Stomach (tissue), 9 donors: ENCODE results near the gene NYAP2. TPM values are rescaled to one million over a fixed set of nuclear protein-coding genes. Genes with fewer than 3 reads are reported as not detected.

Experiments used
- DNase-seq, 2 donors: peaks; one replicate each; pipeline versions ENCODE4 v3.0.0 to v3.0.0-alpha.2; 2013 to 2019
- H3K27ac ChIP-seq, 5 donors: fragments of 200-600 bp in 4 of 5; sonication (generic) in 4 of 5; one replicate each; pipeline ENCODE4 v1.5.1; 2013 to 2019; ENCODE audit warnings: mild to moderate bottlenecking in 1 of 5, moderate library complexity in 1 of 5
- H3K27me3 ChIP-seq, 3 donors: fragments of 200-600 bp; sonication (generic); one replicate each; pipeline ENCODE4 v1.5.1; 2017 to 2019; ENCODE audit warnings: mixed run types in 1 of 3
- H3K36me3 ChIP-seq, 4 donors: fragments of 200-600 bp; sonication (generic); 1 replicate in 3 of 4; 2 replicates in 1 of 4; pipeline ENCODE4 v1.5.1; 2016 to 2019
- H3K4me1 ChIP-seq, 4 donors: fragments of 200-600 bp; sonication (generic); one replicate each; pipeline ENCODE4 v1.5.1; 2016 to 2019
- H3K4me3 ChIP-seq, 4 donors: fragments of 200-600 bp; sonication (generic) in 3 of 4; one replicate each; pipeline ENCODE4 v1.5.1; 2016 to 2019; ENCODE audit warnings: mild to moderate bottlenecking in 1 of 4
- H3K9me3 ChIP-seq, 4 donors: fragments of 200-600 bp; sonication (generic); one replicate each; pipeline ENCODE4 v1.5.1; 2016 to 2019
- CTCF ChIP-seq, 7 experiments: fragments of 450-650 bp in 4 of 7; fragments of 200-600 bp in 3 of 7; sonication (generic) in 3 of 7; IDR thresholded peaks; one replicate each; pipeline ENCODE4 v1.5.1; 2016 to 2019; ENCODE audit warnings: antibody characterized with exemption in 7 of 7, control low read depth in 2 of 7, mild to moderate bottlenecking in 1 of 7
- EP300 ChIP-seq: sonication (generic); formaldehyde crosslinking; IDR thresholded peaks from one replicate; pipeline ENCODE4 v1.6.1; 2017; ENCODE audit warnings: antibody characterized with exemption
- POLR2A ChIP-seq, 4 donors: fragments of 450-650 bp; IDR thresholded peaks; one replicate each; pipeline ENCODE4 v1.6.1; 2016; ENCODE audit warnings: antibody characterized with exemption in 4 of 4, control low read depth in 2 of 4, mild to moderate bottlenecking in 1 of 4, moderate library complexity in 1 of 4
- POLR2AphosphoS5 ChIP-seq, 3 donors: sonication (generic); formaldehyde crosslinking; IDR thresholded peaks; one replicate each; pipeline ENCODE4 v1.6.1; 2016; ENCODE audit warnings: antibody characterized with exemption in 3 of 3
- WGBS, 5 donors: extraction: QIAGEN DNeasy Blood & Tissue Kit in 3 of 5; methylation state at CpG; one replicate each; pipeline versions ENCODE4 v1.1.5 to v1.1.7; 2013 to 2018; 5-methylcytosine and 5-hydroxymethylcytosine counted together
- intact Hi-C: fragments of 100-400 bp; cut with DNase I; formaldehyde crosslinking; loops from one replicate; pipeline ENCODE4 v1.15.1; 2023; ENCODE audit warnings: low total_unique reads
- polyA plus RNA-seq, 3 donors: library from polyadenylated mRNA; stranded (reverse); fragments of 200-250 nt; gene quantifications; one replicate each; pipeline ENCODE4 v1.2.3, GENCODE V29; 2013
- total RNA-seq, 5 donors: library from RNA; depleted of rRNA; stranded (reverse); fragments of >200 nt; gene quantifications; one replicate each; pipeline versions ENCODE4 v1.1.0 to v1.2.3, GENCODE V29; 2014 to 2016
- donor health status: healthy with polysubstance abuse.
- donor health status: Bipolar disorder and iron deficiency.
- donor health status: healthy.

The NYAP2 gene
- total and polyA plus RNA-seq, 8 donors: under 0.01 to 0.18 (median 0.03) TPM; not detected in 5

GRCh38 chr2:225597911-225598310 lies 198.4 kb downstream of the NYAP2 start:
- Histone ChIP-seq H3K4me1 (no peaks in the 10 kb centered on the region), H3K36me3 (no peaks in the 10 kb centered on the region), H3K9me3 (peaks cover 0 to 5% (median 0%) of the 10 kb centered on the region in 4 donors), H3K4me3 (no peak overlapping the region), H3K27me3 (no peaks in the 10 kb centered on the region), H3K27ac (no peak overlapping the region)
- no peak for DNase-seq
- intact Hi-C loops: no loop called here
- TF ChIP-seq POLR2A (IDR thresholded peaks at IDR 0.05) (no peak), CTCF (IDR thresholded peaks at IDR 0.05) (no peak), EP300 (no peak), POLR2AphosphoS5 (IDR thresholded peaks at IDR 0.05) (no peak)
- 71 to 81% (median 77%) methylated on average over 4 of the region's 4 CpGs for WGBS, 5 donors

DNA sequence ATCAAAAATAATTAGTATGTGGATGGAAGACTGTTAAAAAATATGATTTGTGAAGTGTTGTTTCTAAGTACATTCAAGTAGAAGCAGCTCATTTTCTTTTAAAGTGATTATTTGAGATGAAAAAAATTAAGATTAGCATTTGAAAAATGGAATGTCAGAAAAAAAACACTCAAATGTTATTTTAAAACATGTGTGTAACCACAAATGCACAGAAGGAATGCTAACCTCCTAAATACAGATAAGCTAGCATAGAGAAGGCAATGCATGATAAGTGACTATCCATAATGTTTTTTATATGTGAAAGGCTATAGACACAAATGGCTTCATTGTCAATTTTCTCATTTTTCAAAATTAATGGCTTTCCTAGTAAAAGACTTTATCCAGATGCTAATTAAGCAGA lies 198.9 kb downstream of the NYAP2 start:
- intact Hi-C loops: no loop called here
- H3K4me1 ChIP-seq: no peaks in the 10 kb centered on the region
- H3K27me3 ChIP-seq: no peaks in the 10 kb centered on the region

GRCh38 chr2:225598897-225599296 lies 199.4 kb downstream of the NYAP2 start:
- Histone ChIP-seq H3K4me1 (no peaks in the 10 kb centered on the region), H3K9me3 (peaks cover 0 to 5% (median 0%) of the 10 kb centered on the region in 4 donors), H3K27ac (no peak overlapping the region), H3K36me3 (no peaks in the 10 kb centered on the region), H3K4me3 (no peak overlapping the region), H3K27me3 (no peaks in the 10 kb centered on the region)
- TF ChIP-seq CTCF (IDR thresholded peaks at IDR 0.05): no peak
- TF ChIP-seq EP300: no peak
- TF ChIP-seq POLR2A (IDR thresholded peaks at IDR 0.05): no peak
- TF ChIP-seq POLR2AphosphoS5 (IDR thresholded peaks at IDR 0.05): no peak
- intact Hi-C loops: no loop called here
- 62 to 76% (median 72%) methylated on average over 4 of the region's 4 CpGs for WGBS, 5 donors
- DNase-seq: no peak

More for the DNA sequence above, 198.9 kb downstream of the NYAP2 start:
- TF ChIP-seq CTCF (IDR thresholded peaks at IDR 0.05) (no peak), EP300 (no peak), POLR2AphosphoS5 (IDR thresholded peaks at IDR 0.05) (no peak), POLR2A (IDR thresholded peaks at IDR 0.05) (no peak)
- peaks cover 0 to 5% (median 0%) of the 10 kb centered on the region in 4 donors for H3K9me3 ChIP-seq
- H3K4me3 ChIP-seq: no peak overlapping the region
- no peaks in the 10 kb centered on the region for H3K36me3 ChIP-seq
- no peak overlapping the region for H3K27ac ChIP-seq
- DNase-seq: no peak

- no peaks in the 10 kb centered on the region for H3K36me3 ChIP-seq
- TF ChIP-seq CTCF (IDR thresholded peaks at IDR 0.05): no peak
- TF ChIP-seq POLR2A (IDR thresholded peaks at IDR 0.05): no peak
- TF ChIP-seq EP300: no peak
- no peak for TF ChIP-seq POLR2AphosphoS5 (IDR thresholded peaks at IDR 0.05)
- H3K9me3 ChIP-seq: peaks cover 0 to 5% (median 0%) of the 10 kb centered on the region in 4 donors
- WGBS, 5 donors: 74 to 94% (median 81%) methylated on average over 1 of the region's 1 CpG
- H3K27me3 ChIP-seq: no peaks in the 10 kb centered on the region
- intact Hi-C loops: no loop called here
- no peaks in the 10 kb centered on the region for H3K4me1 ChIP-seq
- no peak overlapping the region for H3K27ac ChIP-seq
- H3K4me3 ChIP-seq: no peak overlapping the region
- no peak for DNase-seq
These were observed 200.3 kb downstream of the NYAP2 start for GRCh38 chr2:225599856-225600255.
